ENCODE measurements around the gene IKBIP. TPM values are rescaled to one million over a fixed set of nuclear protein-coding genes. Genes with fewer than 3 reads are reported as not detected.

IKBIP gene
- total RNA-seq, 1 experiment from 2014 or later: 16.5 TPM

GRCh38 chr12:98653866-98654493, 9.4 kb upstream of the IKBIP start:
- TF ChIP-seq CTCF (conservative IDR thresholded peaks at IDR 0.05): peak; percentile 86
- Histone ChIP-seq H3K4me2 (ENCODE audit: insufficient read depth, insufficient read length, low read length) (no peak overlapping the region), H3K9ac (ENCODE audit: extremely low read depth, insufficient read length, low read length) (no peak overlapping the region), H4K8ac (replicated peaks; ENCODE audit: insufficient read length, low read depth, low read length) (no peak overlapping the region), H3T11ph (ENCODE audit: low read length) (no peak overlapping the region), H2AK5ac (ENCODE audit: insufficient read length, low read length) (no peak overlapping the region), H3K79me1 (ENCODE audit: insufficient read depth, low read depth, low read length, poor library complexity, severe bottlenecking) (no peaks in the 10 kb centered on the region), H4K20me1 (ENCODE audit: control insufficient read depth, insufficient read depth, insufficient read length) (no peaks in the 10 kb centered on the region), H3K56ac (ENCODE audit: insufficient read length, low read depth, low read length) (no peak overlapping the region), H2BK12ac (ENCODE audit: insufficient read length, low read depth, low read length) (no peak overlapping the region), H2BK5ac (ENCODE audit: insufficient read length, low read length) (no peak overlapping the region), H3K4me1 (ENCODE audit: insufficient read depth, low read length) (no peaks in the 10 kb centered on the region), H2BK120ac (ENCODE audit: low read depth, low read length, poor library complexity, severe bottlenecking) (no peak overlapping the region), H2AFZ (ENCODE audit: low read length) (no peak overlapping the region), H4K5ac (ENCODE audit: insufficient read length, low read depth, low read length) (no peak overlapping the region), H3K27ac (ENCODE audit: insufficient read length, low read depth, low read length) (no peak overlapping the region), H3K4ac (ENCODE audit: low read depth, low read length) (no peak overlapping the region), H2BK15ac (ENCODE audit: low read depth, low read length) (no peak overlapping the region), H3K23ac (ENCODE audit: insufficient read length, low read depth, low read length) (no peak overlapping the region), H3K23me2 (ENCODE audit: insufficient read length, low read depth, low read length, poor library complexity, severe bottlenecking) (no peaks in the 10 kb centered on the region), H3K79me2 (ENCODE audit: insufficient read depth, low read length) (no peaks in the 10 kb centered on the region), H2BK20ac (ENCODE audit: low read depth, low read length, poor library complexity, severe bottlenecking) (no peak overlapping the region), H4K91ac (ENCODE audit: insufficient read length, low read depth, low read length) (no peak overlapping the region), H3K9me3 (ENCODE audit: control insufficient read depth, low read depth, low read length) (no peaks in the 10 kb centered on the region), H3K27me3 (ENCODE audit: insufficient read depth, low read length) (no peaks in the 10 kb centered on the region), H3K18ac (ENCODE audit: insufficient read length, low read depth, low read length) (no peak overlapping the region), H3K14ac (ENCODE audit: insufficient read depth, low read length) (no peak overlapping the region)
- no peaks in the 10 kb centered on the region for H3K9me3 Mint-ChIP-seq
- no peaks in the 10 kb centered on the region; a peak in 1 of 4 replicates for H3K4me1 Mint-ChIP-seq
- WGBS (ENCODE audit: extremely low coverage, insufficient read length, low lambda C conversion rate): no CpG with 5 or more reads among the region's 1 CpG
- no peak overlapping the region for H3K4me3 Mint-ChIP-seq
- no peak for DNase-seq
- 0 out of 7 replicates have a peak overlapping the region, but pooled peaks of 1 of the 3 experiments have one; percentile 41 for H3K27ac Mint-ChIP-seq
- no peaks in the 10 kb centered on the region for H3K27me3 Mint-ChIP-seq (ENCODE audit: low read depth)
- H3K36me3 Mint-ChIP-seq (ENCODE audit: insufficient read depth in 1 of 3, low read depth in 3 of 3): peaks cover 9 to 40% (median 25%) of the 10 kb centered on the region in 3 experiments; a peak in 6 of 7 replicates

Measured in H9 (cell line).